ENCODE results near the gene GAS7.

- TF ChIP-seq CTCF (IDR thresholded peaks at IDR 0.05): no peak
- TF ChIP-seq POLR2A (IDR thresholded peaks at IDR 0.05): no peak
Measured at GRCh38 chr17:10126616-10127501, 71.5 kb downstream of the GAS7 start.
